K562 (cell line): ENCODE results near the gene SENP7. TPM values are rescaled to one million over a fixed set of nuclear protein-coding genes. Genes with fewer than 3 reads are reported as not detected.
A peak's percentile ranks its signal among the peaks of the same experiment; 100 is the strongest.

Experiments used
- ASH1L ChIP-seq: fragments of 450-650 bp; IDR thresholded peaks from 2 replicates; pipeline ENCODE4 v1.6.1; 2018; ENCODE audit warnings: borderline replicate concordance, mild to moderate bottlenecking, low read depth; ENCODE audit not compliant: partially characterized antibody
- BCOR ChIP-seq: fragments of 450-650 bp; IDR thresholded peaks from 2 replicates; pipeline ENCODE4 v1.6.1; 2016
- EP300 ChIP-seq: IDR thresholded peaks from 2 replicates; pipeline ENCODE4 v1.6.1; 2012; ENCODE audit warnings: low read length, improper control_type of control experiment
- GTF2F1 ChIP-seq: IDR thresholded peaks from 2 replicates; pipeline ENCODE4 v1.6.1; 2011; ENCODE audit warnings: low read depth, low read length, improper control_type of control experiment
- KDM2B ChIP-seq: fragments of 250-450 bp; sonication (Bioruptor Pico); IDR thresholded peaks from 2 replicates; pipeline ENCODE4 v1.8.0; 2021; ENCODE audit warnings: mild to moderate bottlenecking, moderate library complexity
- OTX1 ChIP-seq: fragments of 450-650 bp; formaldehyde crosslinking; IDR thresholded peaks from 2 replicates; pipeline ENCODE4 v1.4.0; 2022; ENCODE audit warnings: mild to moderate bottlenecking
- POU5F1 ChIP-seq: fragments of 150-350 bp; IDR thresholded peaks from 2 replicates; pipeline ENCODE4 v1.6.1; 2014; ENCODE audit warnings: borderline replicate concordance, low read length, low read depth, mild to moderate bottlenecking; ENCODE audit not compliant: partially characterized antibody
- RB1 ChIP-seq: fragments of 450-650 bp; IDR thresholded peaks from 2 replicates; pipeline ENCODE4 v1.6.1; 2017; ENCODE audit warnings: low read depth, mild to moderate bottlenecking
- RCOR1 ChIP-seq, 2 experiments: IDR thresholded peaks; 2 replicates each; pipeline ENCODE4 v1.6.1; 2012; ENCODE audit warnings: low read depth in 2 of 2, low read length in 2 of 2, borderline replicate concordance in 1 of 2, improper control_type of control experiment in 1 of 2
- ZNF41 ChIP-seq: fragments of 250-450 bp; sonication (Bioruptor Pico); conservative IDR thresholded peaks from 2 replicates; pipeline ENCODE4 v1.4.0; 2020; ENCODE audit warnings: mild to moderate bottlenecking
- ZNF76 ChIP-seq: fragments of 250-450 bp; sonication (Bioruptor Pico); IDR thresholded peaks from 2 replicates; pipeline ENCODE4 v1.4.0; 2020; ENCODE audit warnings: mild to moderate bottlenecking, moderate library complexity, borderline replicate concordance
- polyA plus RNA-seq, 8 experiments: library from polyadenylated mRNA; depleted of rRNA in 4 of 8; stranded (reverse) in 5 of 8; unstranded in 3 of 8; fragments of >200 nt; fragmentation: Nextera tagmentation in 2 of 8; fragmentation: Illumina TruSeq in 1 of 8; extraction: Ambion mirVana in 2 of 8; extraction: Trizol in 1 of 8; gene quantifications; 2 replicates each; pipeline versions ENCODE4 v1.2.1 to v1.2.3, GENCODE V29; 2011 to 2014; ENCODE audit warnings: inconsistent platforms in 1 of 8, missing spikeins in 1 of 8
- total RNA-seq, 7 experiments: library from RNA; depleted of rRNA in 6 of 7; stranded (reverse); fragments of >200 nt in 6 of 7; fragmentation: Illumina TruSeq in 2 of 7; extraction: Trizol in 2 of 7; gene quantifications; 2 replicates each; pipeline versions ENCODE4 v1.2.1 to v1.2.3, GENCODE V29; 2011 to 2021; ENCODE audit warnings: low replicate concordance in 1 of 7
- TF ChIP-seq, protein P1 (sequence below), 2 experiments: fragments of 250-450 bp in 1 of 2; fragments of 450-650 bp in 1 of 2; sonication (Bioruptor Pico) in 1 of 2; IDR thresholded peaks; 2 replicates each; pipeline versions ENCODE4 v1.6.1 to v1.8.0; 2016 to 2021; ENCODE audit warnings: mild to moderate bottlenecking in 2 of 2, moderate library complexity in 2 of 2, missing compliant biosample characterization in 1 of 2, missing genetic modification characterization in 1 of 2
- TF ChIP-seq, protein P2 (sequence below): sonication (generic); formaldehyde crosslinking; IDR thresholded peaks from 2 replicates; pipeline ENCODE4 v1.8.0; 2023; ENCODE audit warnings: mild to moderate bottlenecking, missing genetic modification reagents
- TF ChIP-seq, protein P3 (sequence below), 2 experiments: fragments of 200-800 bp in 1 of 2; sonication (Bioruptor generic) in 1 of 2; sonication (generic) in 1 of 2; formaldehyde crosslinking in 1 of 2; IDR thresholded peaks in 1 of 2; conservative IDR thresholded peaks in 1 of 2; 2 replicates each; pipeline versions ENCODE4 v1.5.0 to v1.6.1; 2016 to 2020; ENCODE audit warnings: missing compliant biosample characterization in 1 of 2, missing genetic modification characterization in 1 of 2, missing genetic modification reagents in 1 of 2
- TF ChIP-seq, protein P4 (sequence below): fragments of 450-650 bp; IDR thresholded peaks from 2 replicates; pipeline ENCODE4 v1.6.1; 2016

The SENP7 gene
- total and polyA plus RNA-seq, 9 of the 15 experiments (the other 6 are each of a cell fraction or from before 2014, with no cell fraction given) = 4.1 to 21.9 (median 10.7) TPM

DNA sequence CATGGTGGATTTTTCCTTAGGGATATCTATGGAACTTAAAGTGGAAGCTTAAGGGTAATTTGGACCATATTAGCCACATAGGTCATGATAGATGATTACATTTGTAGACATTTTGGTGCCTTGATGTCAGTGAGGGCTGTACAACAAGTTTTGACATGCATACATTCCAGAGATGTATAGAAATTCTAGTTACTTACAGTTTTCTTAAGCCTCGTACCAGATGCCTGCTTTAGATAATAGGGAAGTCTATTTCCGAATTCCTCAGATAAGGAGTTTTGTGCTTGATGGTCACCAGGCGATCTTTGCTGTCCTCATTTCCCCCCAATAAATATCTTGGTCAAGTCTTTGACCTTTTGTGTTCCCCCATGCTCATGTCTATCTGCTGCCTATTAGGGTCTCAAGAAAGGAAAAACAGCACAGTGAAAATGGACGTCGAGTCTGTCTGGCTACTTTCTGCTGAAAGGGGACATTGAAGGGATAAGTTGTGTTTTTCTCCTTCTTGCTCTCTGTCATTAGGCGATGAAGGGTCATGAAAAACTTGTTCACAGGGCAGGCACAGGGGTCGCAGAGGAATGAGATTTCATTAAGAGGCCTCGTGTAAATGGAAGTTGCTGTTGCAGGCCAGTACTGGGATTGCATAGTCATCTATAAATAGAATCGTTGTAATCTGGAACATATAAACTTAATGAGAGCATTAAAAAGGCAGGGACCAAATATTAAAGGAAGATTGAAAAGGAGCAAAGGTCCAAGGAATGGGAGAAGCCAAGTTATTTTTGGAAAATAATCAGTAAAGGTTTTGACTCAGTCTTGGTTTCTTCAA lies 20.0 kb upstream of the SENP7 start (continued):
- TF ChIP-seq, protein P1, sequence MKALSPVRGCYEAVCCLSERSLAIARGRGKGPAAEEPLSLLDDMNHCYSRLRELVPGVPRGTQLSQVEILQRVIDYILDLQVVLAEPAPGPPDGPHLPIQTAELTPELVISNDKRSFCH (CRISPR knock-in tag; IDR thresholded peaks at IDR 0.05) = no peak
- TF ChIP-seq, protein P1 (tag; IDR thresholded peaks at IDR 0.05) = peak; percentile 52; the same call in 1 of the 2 replicates
- TF ChIP-seq ZNF76 (CRISPR knock-in tag) = no peak
- TF ChIP-seq POU5F1 = no peak
- no peak for TF ChIP-seq OTX1
- TF ChIP-seq ZNF41 (CRISPR knock-in tag) = no peak
- TF ChIP-seq RCOR1 (IDR thresholded peaks at IDR 0.05; ENCODE audit: borderline replicate concordance in 1 of 2, low read depth in 2 of 2, low read length in 2 of 2) = no peak
- TF ChIP-seq, protein P2, sequence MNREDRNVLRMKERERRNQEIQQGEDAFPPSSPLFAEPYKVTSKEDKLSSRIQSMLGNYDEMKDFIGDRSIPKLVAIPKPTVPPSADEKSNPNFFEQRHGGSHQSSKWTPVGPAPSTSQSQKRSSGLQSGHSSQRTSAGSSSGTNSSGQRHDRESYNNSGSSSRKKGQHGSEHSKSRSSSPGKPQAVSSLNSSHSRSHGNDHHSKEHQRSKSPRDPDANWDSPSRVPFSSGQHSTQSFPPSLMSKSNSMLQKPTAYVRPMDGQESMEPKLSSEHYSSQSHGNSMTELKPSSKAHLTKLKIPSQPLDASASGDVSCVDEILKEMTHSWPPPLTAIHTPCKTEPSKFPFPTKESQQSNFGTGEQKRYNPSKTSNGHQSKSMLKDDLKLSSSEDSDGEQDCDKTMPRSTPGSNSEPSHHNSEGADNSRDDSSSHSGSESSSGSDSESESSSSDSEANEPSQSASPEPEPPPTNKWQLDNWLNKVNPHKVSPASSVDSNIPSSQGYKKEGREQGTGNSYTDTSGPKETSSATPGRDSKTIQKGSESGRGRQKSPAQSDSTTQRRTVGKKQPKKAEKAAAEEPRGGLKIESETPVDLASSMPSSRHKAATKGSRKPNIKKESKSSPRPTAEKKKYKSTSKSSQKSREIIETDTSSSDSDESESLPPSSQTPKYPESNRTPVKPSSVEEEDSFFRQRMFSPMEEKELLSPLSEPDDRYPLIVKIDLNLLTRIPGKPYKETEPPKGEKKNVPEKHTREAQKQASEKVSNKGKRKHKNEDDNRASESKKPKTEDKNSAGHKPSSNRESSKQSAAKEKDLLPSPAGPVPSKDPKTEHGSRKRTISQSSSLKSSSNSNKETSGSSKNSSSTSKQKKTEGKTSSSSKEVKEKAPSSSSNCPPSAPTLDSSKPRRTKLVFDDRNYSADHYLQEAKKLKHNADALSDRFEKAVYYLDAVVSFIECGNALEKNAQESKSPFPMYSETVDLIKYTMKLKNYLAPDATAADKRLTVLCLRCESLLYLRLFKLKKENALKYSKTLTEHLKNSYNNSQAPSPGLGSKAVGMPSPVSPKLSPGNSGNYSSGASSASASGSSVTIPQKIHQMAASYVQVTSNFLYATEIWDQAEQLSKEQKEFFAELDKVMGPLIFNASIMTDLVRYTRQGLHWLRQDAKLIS (CRISPR knock-in tag) = no peak
- TF ChIP-seq BCOR = no peak
- no peak for TF ChIP-seq GTF2F1
- TF ChIP-seq, protein P3, sequence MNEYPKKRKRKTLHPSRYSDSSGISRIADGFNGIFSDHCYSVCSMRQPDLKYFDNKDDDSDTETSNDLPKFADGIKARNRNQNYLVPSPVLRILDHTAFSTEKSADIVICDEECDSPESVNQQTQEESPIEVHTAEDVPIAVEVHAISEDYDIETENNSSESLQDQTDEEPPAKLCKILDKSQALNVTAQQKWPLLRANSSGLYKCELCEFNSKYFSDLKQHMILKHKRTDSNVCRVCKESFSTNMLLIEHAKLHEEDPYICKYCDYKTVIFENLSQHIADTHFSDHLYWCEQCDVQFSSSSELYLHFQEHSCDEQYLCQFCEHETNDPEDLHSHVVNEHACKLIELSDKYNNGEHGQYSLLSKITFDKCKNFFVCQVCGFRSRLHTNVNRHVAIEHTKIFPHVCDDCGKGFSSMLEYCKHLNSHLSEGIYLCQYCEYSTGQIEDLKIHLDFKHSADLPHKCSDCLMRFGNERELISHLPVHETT (CRISPR knock-in tag; conservative IDR thresholded peaks at IDR 0.05 in 1 of 2, IDR thresholded peaks at IDR 0.05 in 1 of 2) = no peak
- no peak for TF ChIP-seq ASH1L
- TF ChIP-seq EP300 = peak; percentile 74; the same call in 1 of the 2 replicates
- no peak for TF ChIP-seq KDM2B (CRISPR knock-in tag)
- TF ChIP-seq, protein P4, sequence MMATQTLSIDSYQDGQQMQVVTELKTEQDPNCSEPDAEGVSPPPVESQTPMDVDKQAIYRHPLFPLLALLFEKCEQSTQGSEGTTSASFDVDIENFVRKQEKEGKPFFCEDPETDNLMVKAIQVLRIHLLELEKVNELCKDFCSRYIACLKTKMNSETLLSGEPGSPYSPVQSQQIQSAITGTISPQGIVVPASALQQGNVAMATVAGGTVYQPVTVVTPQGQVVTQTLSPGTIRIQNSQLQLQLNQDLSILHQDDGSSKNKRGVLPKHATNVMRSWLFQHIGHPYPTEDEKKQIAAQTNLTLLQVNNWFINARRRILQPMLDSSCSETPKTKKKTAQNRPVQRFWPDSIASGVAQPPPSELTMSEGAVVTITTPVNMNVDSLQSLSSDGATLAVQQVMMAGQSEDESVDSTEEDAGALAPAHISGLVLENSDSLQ = no peak
- TF ChIP-seq RB1 = no peak
- TF ChIP-seq, all 486 proteins: peak for 30
